ENCODE results near the gene CRYGC. TPM values are rescaled to one million over a fixed set of nuclear protein-coding genes. Genes with fewer than 3 reads are reported as not detected.

Gene CRYGC
- polyA plus RNA-seq, 1 donor = not detected

- no peak for DNase-seq
These were observed 36.5 kb downstream of the CRYGC start for GRCh38 chr2:208093128-208093527.

GRCh38 chr2:208092093-208092832 is 37.4 kb downstream of the CRYGC start:
- DNase-seq = no peak

DNA sequence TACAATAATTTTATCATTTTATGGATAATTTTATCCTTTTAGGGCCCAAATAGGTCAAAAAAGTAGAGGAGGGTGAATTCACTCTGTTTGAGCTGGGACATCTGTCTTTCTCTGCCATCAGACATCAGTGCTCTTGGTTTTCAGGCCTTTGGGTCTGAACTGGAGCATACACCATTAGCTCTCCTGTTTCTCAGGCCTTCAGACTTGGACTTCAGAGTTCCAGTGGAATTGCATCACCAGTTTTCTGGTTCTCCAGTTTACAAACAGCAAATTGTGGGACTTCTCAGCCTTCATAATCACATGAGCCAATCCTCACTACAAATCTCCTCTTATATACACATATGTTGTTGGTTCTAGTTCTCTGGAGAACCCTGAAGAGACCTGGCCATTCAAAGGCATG is 39.2 kb downstream of the CRYGC start:
- DNase-seq = no peak

- no peak for DNase-seq
These were observed 43.6 kb downstream of the CRYGC start for GRCh38 chr2:208086029-208086428.

DNA sequence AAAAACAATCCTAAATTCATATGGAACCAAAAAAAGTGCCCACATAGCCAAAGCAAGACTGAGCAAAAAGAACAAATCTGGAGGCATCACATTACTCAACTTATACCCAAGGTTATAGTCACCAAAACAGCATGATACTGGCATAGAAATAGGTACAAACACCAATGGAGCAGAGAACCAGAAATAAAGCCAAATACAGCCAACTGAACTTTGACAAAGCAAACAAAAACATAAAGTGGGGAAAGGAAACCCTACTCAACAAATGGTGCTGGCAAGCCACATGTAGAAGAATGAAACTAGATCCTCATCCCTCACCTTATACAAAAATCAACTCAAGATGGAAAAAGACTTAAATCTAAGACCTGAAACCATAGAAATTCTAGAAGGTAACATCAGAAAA is 45.8 kb downstream of the CRYGC start:
- no peak for DNase-seq

Other genes starting within 250 kb of the CRYGC start
- gene PLEKHM3, start 104.3 kb downstream of the CRYGC start, polyA plus RNA-seq (ENCODE audit: insufficient read length) = 8.1 TPM
- not detected for gene CRYGD, start 5.3 kb downstream of the CRYGC start, polyA plus RNA-seq (ENCODE audit: insufficient read length)
- not detected for gene CRYGB, start 16.3 kb upstream of the CRYGC start, polyA plus RNA-seq (ENCODE audit: insufficient read length)
- not detected for gene CRYGA, start 33.8 kb upstream of the CRYGC start, polyA plus RNA-seq (ENCODE audit: insufficient read length)
- not detected for gene C2orf80, start 60.2 kb upstream of the CRYGC start, polyA plus RNA-seq (ENCODE audit: insufficient read length)
- gene IDH1, start 125.2 kb upstream of the CRYGC start, polyA plus RNA-seq (ENCODE audit: insufficient read length) = 34.2 TPM
- 17.2 TPM for gene PIKFYVE, start 136.4 kb upstream of the CRYGC start, polyA plus RNA-seq (ENCODE audit: insufficient read length)